HEK293 (cell line): ENCODE data around the gene ARHGDIB.

Source experiments
- CTCF ChIA-PET: fragments of 350-600 bp; formaldehyde crosslinking; extraction: SDS; loops from one replicate; lab custom pipeline; 2021; ENCODE audit warnings: antibody characterized with exemption; lab: Yijun Ruan, JAX
- POLR2A ChIA-PET: fragments of 300-600 bp; formaldehyde crosslinking; extraction: SDS; loops from one replicate; lab custom pipeline; 2020; ENCODE audit warnings: antibody characterized with exemption, inconsistent platforms; lab: Yijun Ruan, JAX
- H3K27ac ChIP-seq: fragments of 200-500 bp; sonication (Bioruptor generic); 2 replicates; pipeline ENCODE4 v1.5.1; 2014; ENCODE audit warnings: low read depth, low read length, control low read depth, inconsistent platforms; ENCODE audit errors: extremely low read depth
- H3K36me3 ChIP-seq, 2 experiments: fragments of 200-500 bp in 1 of 2; sonication (Bioruptor generic) in 1 of 2; 1 replicate in 1 of 2; 2 replicates in 1 of 2; pipeline ENCODE4 v1.5.1; 2014 to 2017; ENCODE audit warnings: inconsistent platforms in 2 of 2, low read length in 2 of 2; ENCODE audit not compliant: control insufficient read depth in 2 of 2, insufficient read depth in 1 of 2
- H3K4me1 ChIP-seq: fragments of 200-500 bp; sonication (Bioruptor generic); 2 replicates; pipeline ENCODE4 v1.5.1; 2014; ENCODE audit warnings: mild to moderate bottlenecking, low read length, inconsistent platforms; ENCODE audit not compliant: control insufficient read depth, insufficient read depth
- H3K4me3 ChIP-seq: 2 replicates; pipeline ENCODE4 v1.5.1; 2011; ENCODE audit warnings: low read depth, mild to moderate bottlenecking, control low read depth, low read length, moderate library complexity
- H3K9me3 ChIP-seq: fragments of 200-500 bp; sonication (Bioruptor generic); 2 replicates; pipeline ENCODE4 v1.5.1; 2014; ENCODE audit warnings: low read depth, low read length, inconsistent platforms; ENCODE audit not compliant: control insufficient read depth, insufficient read depth
- FEZF1 ChIP-seq: fragments of 450-650 bp; formaldehyde crosslinking; IDR thresholded peaks from 2 replicates; pipeline ENCODE4 v1.5.1; 2016; ENCODE audit warnings: missing biosample characterization, missing genetic modification characterization
- GLIS1 ChIP-seq: fragments of 450-650 bp; formaldehyde crosslinking; IDR thresholded peaks from 2 replicates; pipeline ENCODE4 v1.5.1; 2016; ENCODE audit warnings: missing biosample characterization, missing genetic modification characterization
- MEIS1 ChIP-seq: sonication (generic); formaldehyde crosslinking; IDR thresholded peaks from 2 replicates; pipeline ENCODE4 v1.8.1; 2022; ENCODE audit warnings: missing genetic modification reagents, mild to moderate bottlenecking, borderline replicate concordance
- OSR2 ChIP-seq: fragments of 450-650 bp; formaldehyde crosslinking; IDR thresholded peaks from 2 replicates; pipeline ENCODE4 v1.5.1; 2016; ENCODE audit warnings: missing biosample characterization, missing genetic modification characterization
- RBAK ChIP-seq: fragments of 450-650 bp; formaldehyde crosslinking; IDR thresholded peaks from 2 replicates; pipeline ENCODE4 v1.5.1; 2016; ENCODE audit warnings: missing biosample characterization, missing genetic modification characterization
- YY1 ChIP-seq: fragments of 450-650 bp; formaldehyde crosslinking; IDR thresholded peaks from 2 replicates; pipeline ENCODE4 v1.5.1; 2018; ENCODE audit warnings: missing biosample characterization, missing genetic modification characterization
- ZBTB1 ChIP-seq: fragments of 450-650 bp; formaldehyde crosslinking; IDR thresholded peaks from 2 replicates; pipeline ENCODE4 v1.5.1; 2016; ENCODE audit warnings: missing biosample characterization, missing genetic modification characterization
- ZBTB48 ChIP-seq: fragments of 450-650 bp; formaldehyde crosslinking; IDR thresholded peaks from 2 replicates; pipeline ENCODE4 v1.5.1; 2016; ENCODE audit warnings: missing biosample characterization, missing genetic modification characterization
- ZNF157 ChIP-seq: fragments of 450-650 bp; formaldehyde crosslinking; IDR thresholded peaks from 2 replicates; pipeline ENCODE4 v1.5.1; 2016; ENCODE audit warnings: missing biosample characterization, missing genetic modification characterization
- ZNF223 ChIP-seq: fragments of 450-650 bp; formaldehyde crosslinking; IDR thresholded peaks from 2 replicates; pipeline ENCODE4 v1.5.1; 2016; ENCODE audit warnings: missing biosample characterization, missing genetic modification characterization
- ZNF350 ChIP-seq: fragments of 450-650 bp; formaldehyde crosslinking; IDR thresholded peaks from 2 replicates; pipeline ENCODE4 v1.5.0; 2017; ENCODE audit warnings: missing biosample characterization, mild to moderate bottlenecking, missing genetic modification characterization
- ZNF391 ChIP-seq: fragments of 450-650 bp; formaldehyde crosslinking; IDR thresholded peaks from 2 replicates; pipeline ENCODE4 v1.5.1; 2016; ENCODE audit warnings: low read depth, missing biosample characterization, missing genetic modification characterization, borderline replicate concordance
- ZNF416 ChIP-seq: fragments of 450-650 bp; formaldehyde crosslinking; IDR thresholded peaks from 2 replicates; pipeline ENCODE4 v1.5.1; 2016; ENCODE audit warnings: missing biosample characterization, missing genetic modification characterization
- ZNF596 ChIP-seq: fragments of 450-650 bp; IDR thresholded peaks from 2 replicates; pipeline ENCODE4 v1.5.0; 2018; ENCODE audit warnings: missing biosample characterization, mild to moderate bottlenecking, missing genetic modification characterization, moderate library complexity
- ZNF626 ChIP-seq: fragments of 450-650 bp; sonication (Bioruptor Pico); formaldehyde crosslinking; IDR thresholded peaks from 2 replicates; pipeline ENCODE4 v1.5.1; 2018; ENCODE audit warnings: missing biosample characterization, missing genetic modification characterization, inconsistent platforms
- ZNF843 ChIP-seq: fragments of 450-650 bp; formaldehyde crosslinking; IDR thresholded peaks from 2 replicates; pipeline ENCODE4 v1.5.1; 2016; ENCODE audit warnings: missing biosample characterization, missing genetic modification characterization
- TF ChIP-seq, protein P1 (sequence below): IDR thresholded peaks from 2 replicates; pipeline ENCODE4 v1.6.1; 2011; ENCODE audit warnings: mild to moderate bottlenecking, low read depth, low read length, borderline replicate concordance
- TF ChIP-seq, protein P2 (sequence below): fragments of 450-650 bp; IDR thresholded peaks from 2 replicates; pipeline ENCODE4 v1.5.1; 2018; ENCODE audit warnings: missing biosample characterization, missing genetic modification characterization
- TF ChIP-seq, protein P3 (sequence below): fragments of 450-650 bp; formaldehyde crosslinking; IDR thresholded peaks from 2 replicates; pipeline ENCODE4 v1.5.1; 2017; ENCODE audit warnings: missing biosample characterization, missing genetic modification characterization
- TF ChIP-seq, protein P4 (sequence below): fragments of 450-650 bp; formaldehyde crosslinking; IDR thresholded peaks from 2 replicates; pipeline ENCODE4 v1.5.1; 2016; ENCODE audit warnings: missing biosample characterization, missing genetic modification characterization
- TF ChIP-seq, protein P5 (sequence below): fragments of 450-650 bp; formaldehyde crosslinking; conservative IDR thresholded peaks from 2 replicates; pipeline ENCODE4 v1.5.1; 2016; ENCODE audit warnings: low read depth, missing biosample characterization, missing genetic modification characterization

Gene ARHGDIB

DNA sequence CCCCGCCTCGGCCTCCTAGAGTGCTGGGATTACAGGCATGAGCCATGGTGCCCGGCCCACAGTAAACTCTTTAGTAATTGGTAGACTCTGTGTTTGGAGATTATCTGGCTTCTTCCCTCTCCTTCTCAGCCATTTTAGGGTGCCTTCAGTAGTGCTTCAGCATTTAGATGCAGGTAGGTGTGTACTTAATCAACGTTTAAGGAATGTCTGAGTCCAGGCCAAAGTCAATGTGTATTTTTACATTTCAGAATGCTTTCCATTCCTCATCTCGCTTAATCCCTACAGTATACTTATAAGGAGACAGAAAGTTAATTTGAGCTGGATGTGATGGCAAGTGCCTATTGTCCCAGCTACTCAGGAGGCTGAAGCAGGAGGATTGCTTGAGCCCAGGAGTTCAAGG, 55.3 kb downstream of the ARHGDIB start (continued):
- no peak for TF ChIP-seq ZNF223 (tag by site-specific recombination)
- no peak for TF ChIP-seq ZNF416 (tag by site-specific recombination)
- TF ChIP-seq ZNF626 (tag by site-specific recombination): no peak
- no peak for TF ChIP-seq FEZF1 (tag by site-specific recombination)
- no peak for TF ChIP-seq ZNF843 (tag by site-specific recombination)
- TF ChIP-seq OSR2: no peak

DNA sequence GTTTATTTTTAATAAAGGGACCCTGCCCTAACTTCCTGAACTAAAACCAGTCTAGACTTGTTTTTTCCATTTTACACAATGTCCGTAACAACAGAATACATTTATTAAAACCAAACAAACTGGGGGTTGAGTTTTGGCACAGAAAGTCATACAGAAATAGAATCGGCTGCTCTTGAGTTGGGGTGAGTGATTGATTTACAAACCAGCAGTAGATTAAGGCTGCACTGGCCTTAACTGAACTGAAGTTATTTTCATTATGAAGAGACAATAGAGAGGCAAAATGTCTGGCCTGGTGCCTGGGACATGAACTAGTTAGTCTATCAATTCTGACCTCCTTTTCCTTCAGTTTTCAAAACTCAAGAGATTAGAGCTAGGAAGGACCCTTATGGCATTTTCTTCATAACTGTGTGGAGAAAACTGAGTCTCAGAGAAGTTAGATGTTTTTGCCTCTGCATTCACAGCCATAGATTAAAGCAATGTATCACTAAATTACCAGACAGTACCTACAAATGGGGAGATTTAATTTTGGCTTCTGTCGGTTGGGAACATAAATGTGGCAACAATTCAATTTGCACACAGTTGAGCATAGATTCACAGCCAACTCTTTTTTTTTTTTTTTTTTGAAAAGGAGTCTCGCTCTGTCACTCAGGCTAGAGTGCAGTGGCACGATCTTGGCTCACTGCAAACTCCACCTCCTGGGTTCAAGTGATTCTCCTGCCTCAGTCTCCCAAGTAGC, 56.0 kb downstream of the ARHGDIB start:
- POLR2A ChIA-PET: no interaction called here
- H3K4me1 ChIP-seq: no peaks in the 10 kb centered on the region
- no peaks in the 10 kb centered on the region for H3K36me3 ChIP-seq
- no peak overlapping the region for H3K27ac ChIP-seq
- H3K4me3 ChIP-seq: no peak overlapping the region
- CTCF ChIA-PET: no interaction called here
- no peaks in the 10 kb centered on the region for H3K9me3 ChIP-seq
- no peak for TF ChIP-seq ZNF416 (tag by site-specific recombination)
- TF ChIP-seq GLIS1 (tag by site-specific recombination): no peak
- no peak for TF ChIP-seq ZNF391
- no peak for TF ChIP-seq ZNF596 (tag by site-specific recombination)
- no peak for TF ChIP-seq MEIS1
- TF ChIP-seq, protein P1, sequence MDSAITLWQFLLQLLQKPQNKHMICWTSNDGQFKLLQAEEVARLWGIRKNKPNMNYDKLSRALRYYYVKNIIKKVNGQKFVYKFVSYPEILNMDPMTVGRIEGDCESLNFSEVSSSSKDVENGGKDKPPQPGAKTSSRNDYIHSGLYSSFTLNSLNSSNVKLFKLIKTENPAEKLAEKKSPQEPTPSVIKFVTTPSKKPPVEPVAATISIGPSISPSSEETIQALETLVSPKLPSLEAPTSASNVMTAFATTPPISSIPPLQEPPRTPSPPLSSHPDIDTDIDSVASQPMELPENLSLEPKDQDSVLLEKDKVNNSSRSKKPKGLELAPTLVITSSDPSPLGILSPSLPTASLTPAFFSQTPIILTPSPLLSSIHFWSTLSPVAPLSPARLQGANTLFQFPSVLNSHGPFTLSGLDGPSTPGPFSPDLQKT: no peak
- TF ChIP-seq ZNF350 (tag by site-specific recombination): no peak
- TF ChIP-seq, protein P2, sequence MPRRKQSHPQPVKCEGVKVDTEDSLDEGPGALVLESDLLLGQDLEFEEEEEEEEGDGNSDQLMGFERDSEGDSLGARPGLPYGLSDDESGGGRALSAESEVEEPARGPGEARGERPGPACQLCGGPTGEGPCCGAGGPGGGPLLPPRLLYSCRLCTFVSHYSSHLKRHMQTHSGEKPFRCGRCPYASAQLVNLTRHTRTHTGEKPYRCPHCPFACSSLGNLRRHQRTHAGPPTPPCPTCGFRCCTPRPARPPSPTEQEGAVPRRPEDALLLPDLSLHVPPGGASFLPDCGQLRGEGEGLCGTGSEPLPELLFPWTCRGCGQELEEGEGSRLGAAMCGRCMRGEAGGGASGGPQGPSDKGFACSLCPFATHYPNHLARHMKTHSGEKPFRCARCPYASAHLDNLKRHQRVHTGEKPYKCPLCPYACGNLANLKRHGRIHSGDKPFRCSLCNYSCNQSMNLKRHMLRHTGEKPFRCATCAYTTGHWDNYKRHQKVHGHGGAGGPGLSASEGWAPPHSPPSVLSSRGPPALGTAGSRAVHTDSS (tag by site-specific recombination): no peak
- TF ChIP-seq YY1 (tag by site-specific recombination): no peak
- TF ChIP-seq ZNF157 (tag by site-specific recombination): no peak
- TF ChIP-seq ZBTB1 (tag by site-specific recombination): no peak

DNA sequence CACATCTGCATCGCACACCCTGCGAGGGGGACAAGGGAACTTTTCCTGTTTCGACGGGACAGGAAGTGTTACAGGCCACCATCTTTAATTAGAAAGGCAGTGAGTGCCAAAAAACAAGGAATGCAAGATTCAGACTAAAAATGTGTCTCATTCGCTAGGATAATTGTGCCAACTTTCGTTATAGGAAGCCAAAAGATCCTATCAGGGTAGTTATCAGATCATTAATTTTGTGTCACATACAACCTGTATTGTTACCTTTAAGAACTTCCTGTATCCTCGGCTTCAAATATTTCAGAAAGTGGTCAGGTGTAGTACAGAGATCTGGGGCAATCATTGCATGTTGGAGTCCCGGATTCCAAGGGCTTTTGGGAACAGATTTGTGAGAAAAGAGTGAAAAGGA, 56.5 kb downstream of the ARHGDIB start:
- Histone ChIP-seq H3K4me1 (no peaks in the 10 kb centered on the region), H3K36me3 (no peaks in the 10 kb centered on the region), H3K4me3 (no peak overlapping the region), H3K9me3 (no peaks in the 10 kb centered on the region), H3K27ac (no peak overlapping the region)
- ChIA-PET CTCF (interaction anchor here (1.0 kb wide), 1 partner anchor 91 kb away, joined by 3 read pairs; no protein-coding TSS in a partner anchor), POLR2A (no interaction called here)
- TF ChIP-seq RBAK: no peak
- TF ChIP-seq, protein P3, sequence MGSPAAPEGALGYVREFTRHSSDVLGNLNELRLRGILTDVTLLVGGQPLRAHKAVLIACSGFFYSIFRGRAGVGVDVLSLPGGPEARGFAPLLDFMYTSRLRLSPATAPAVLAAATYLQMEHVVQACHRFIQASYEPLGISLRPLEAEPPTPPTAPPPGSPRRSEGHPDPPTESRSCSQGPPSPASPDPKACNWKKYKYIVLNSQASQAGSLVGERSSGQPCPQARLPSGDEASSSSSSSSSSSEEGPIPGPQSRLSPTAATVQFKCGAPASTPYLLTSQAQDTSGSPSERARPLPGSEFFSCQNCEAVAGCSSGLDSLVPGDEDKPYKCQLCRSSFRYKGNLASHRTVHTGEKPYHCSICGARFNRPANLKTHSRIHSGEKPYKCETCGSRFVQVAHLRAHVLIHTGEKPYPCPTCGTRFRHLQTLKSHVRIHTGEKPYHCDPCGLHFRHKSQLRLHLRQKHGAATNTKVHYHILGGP (tag by site-specific recombination): no peak
- TF ChIP-seq, protein P4, sequence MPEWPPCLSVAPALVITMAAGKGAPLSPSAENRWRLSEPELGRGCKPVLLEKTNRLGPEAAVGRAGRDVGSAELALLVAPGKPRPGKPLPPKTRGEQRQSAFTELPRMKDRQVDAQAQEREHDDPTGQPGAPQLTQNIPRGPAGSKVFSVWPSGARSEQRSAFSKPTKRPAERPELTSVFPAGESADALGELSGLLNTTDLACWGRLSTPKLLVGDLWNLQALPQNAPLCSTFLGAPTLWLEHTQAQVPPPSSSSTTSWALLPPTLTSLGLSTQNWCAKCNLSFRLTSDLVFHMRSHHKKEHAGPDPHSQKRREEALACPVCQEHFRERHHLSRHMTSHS: no peak
- TF ChIP-seq, protein P5, sequence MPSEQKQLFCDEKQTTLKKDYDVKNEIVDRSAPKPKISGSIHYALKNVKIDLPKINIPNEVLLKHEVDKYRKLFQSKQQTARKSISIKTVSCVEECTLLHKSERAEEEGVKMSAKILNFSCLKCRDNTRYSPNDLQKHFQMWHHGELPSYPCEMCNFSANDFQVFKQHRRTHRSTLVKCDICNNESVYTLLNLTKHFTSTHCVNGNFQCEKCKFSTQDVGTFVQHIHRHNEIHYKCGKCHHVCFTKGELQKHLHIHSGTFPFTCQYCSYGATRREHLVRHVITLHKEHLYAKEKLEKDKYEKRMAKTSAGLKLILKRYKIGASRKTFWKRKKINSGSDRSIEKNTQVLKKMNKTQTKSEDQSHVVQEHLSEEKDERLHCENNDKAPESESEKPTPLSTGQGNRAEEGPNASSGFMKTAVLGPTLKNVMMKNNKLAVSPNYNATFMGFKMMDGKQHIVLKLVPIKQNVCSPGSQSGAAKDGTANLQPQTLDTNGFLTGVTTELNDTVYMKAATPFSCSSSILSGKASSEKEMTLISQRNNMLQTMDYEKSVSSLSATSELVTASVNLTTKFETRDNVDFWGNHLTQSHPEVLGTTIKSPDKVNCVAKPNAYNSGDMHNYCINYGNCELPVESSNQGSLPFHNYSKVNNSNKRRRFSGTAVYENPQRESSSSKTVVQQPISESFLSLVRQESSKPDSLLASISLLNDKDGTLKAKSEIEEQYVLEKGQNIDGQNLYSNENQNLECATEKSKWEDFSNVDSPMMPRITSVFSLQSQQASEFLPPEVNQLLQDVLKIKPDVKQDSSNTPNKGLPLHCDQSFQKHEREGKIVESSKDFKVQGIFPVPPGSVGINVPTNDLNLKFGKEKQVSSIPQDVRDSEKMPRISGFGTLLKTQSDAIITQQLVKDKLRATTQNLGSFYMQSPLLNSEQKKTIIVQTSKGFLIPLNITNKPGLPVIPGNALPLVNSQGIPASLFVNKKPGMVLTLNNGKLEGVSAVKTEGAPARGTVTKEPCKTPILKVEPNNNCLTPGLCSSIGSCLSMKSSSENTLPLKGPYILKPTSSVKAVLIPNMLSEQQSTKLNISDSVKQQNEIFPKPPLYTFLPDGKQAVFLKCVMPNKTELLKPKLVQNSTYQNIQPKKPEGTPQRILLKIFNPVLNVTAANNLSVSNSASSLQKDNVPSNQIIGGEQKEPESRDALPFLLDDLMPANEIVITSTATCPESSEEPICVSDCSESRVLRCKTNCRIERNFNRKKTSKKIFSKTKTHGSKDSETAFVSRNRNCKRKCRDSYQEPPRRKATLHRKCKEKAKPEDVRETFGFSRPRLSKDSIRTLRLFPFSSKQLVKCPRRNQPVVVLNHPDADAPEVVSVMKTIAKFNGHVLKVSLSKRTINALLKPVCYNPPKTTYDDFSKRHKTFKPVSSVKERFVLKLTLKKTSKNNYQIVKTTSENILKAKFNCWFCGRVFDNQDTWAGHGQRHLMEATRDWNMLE: no peak
- no peak for TF ChIP-seq MEIS1
- no peak for TF ChIP-seq ZBTB48 (tag by site-specific recombination)
